Heart left ventricle (tissue), 16 donors: ENCODE data around the gene POU4F1. TPM values are rescaled to one million over a fixed set of nuclear protein-coding genes. Genes with fewer than 3 reads are reported as not detected.

ENCODE experiments used
- ATAC-seq, 4 donors: fragments of 200-7000 bp; cut with Tn5 transposase; one replicate each; pipeline ENCODE4 v1.9.1; 2020 to 2022; ENCODE audit warnings: moderate library complexity in 4 of 4, mild to moderate bottlenecking in 3 of 4, moderate number of reproducible peaks in 1 of 4
- DNase-seq, 5 donors: peaks; one replicate each; pipeline ENCODE4 v3.0.0-alpha.2; 2020
- H3K27ac ChIP-seq, 12 donors: fragments of 200-600 bp; sonication (generic) in 4 of 12; one replicate each; pipeline versions ENCODE4 v1.5.0 to v1.8.0; 2016 to 2022; ENCODE audit warnings: mild to moderate bottlenecking in 2 of 12
- H3K27me3 ChIP-seq, 9 donors: fragments of 200-600 bp; sonication (generic) in 2 of 9; one replicate each; pipeline versions ENCODE4 v1.5.1 to v1.8.0; 2016 to 2022; ENCODE audit warnings: mild to moderate bottlenecking in 3 of 9
- H3K36me3 ChIP-seq, 9 donors: fragments of 200-600 bp; sonication (generic) in 2 of 9; one replicate each; pipeline versions ENCODE4 v1.5.0 to v1.8.0; 2018 to 2022; ENCODE audit warnings: mild to moderate bottlenecking in 2 of 9
- H3K4me1 ChIP-seq, 12 donors: fragments of 200-600 bp; sonication (generic) in 4 of 12; one replicate each; pipeline versions ENCODE4 v1.5.0 to v1.8.0; 2016 to 2022; ENCODE audit warnings: mild to moderate bottlenecking in 3 of 12
- H3K4me3 ChIP-seq, 12 donors: fragments of 200-600 bp; sonication (generic) in 4 of 12; one replicate each; pipeline versions ENCODE4 v1.5.0 to v1.8.0; 2017 to 2022; ENCODE audit warnings: mild to moderate bottlenecking in 9 of 12, moderate library complexity in 4 of 12
- H3K9me3 ChIP-seq, 12 donors: fragments of 200-600 bp; sonication (generic) in 4 of 12; one replicate each; pipeline versions ENCODE4 v1.5.0 to v1.8.0; 2016 to 2022; ENCODE audit warnings: mild to moderate bottlenecking in 1 of 12
- POLR2A ChIP-seq, 2 donors: fragments of 450-650 bp; IDR thresholded peaks; one replicate each; pipeline ENCODE4 v1.6.1; 2017; ENCODE audit warnings: antibody characterized with exemption in 2 of 2, mild to moderate bottlenecking in 2 of 2, moderate library complexity in 2 of 2
- WGBS, 4 donors: extraction: QIAGEN DNeasy Blood & Tissue Kit in 2 of 4; methylation state at CpG; one replicate each; pipeline versions ENCODE4 v1.1.5 to v1.1.7; 2013 to 2018; 5-methylcytosine and 5-hydroxymethylcytosine counted together
- intact Hi-C, 10 donors: fragments of 100-400 bp; cut with DNase I; formaldehyde crosslinking; loops; one replicate each; pipeline versions ENCODE4 v1.11.1 to v1.14.2; 2022
- polyA plus RNA-seq, 2 donors: library from polyadenylated mRNA; stranded (reverse); fragments of 200-250 nt; gene quantifications; one replicate each; pipeline ENCODE4 v1.2.3, GENCODE V29; 2013
- total RNA-seq, 9 donors: library from RNA; depleted of rRNA in 2 of 9; stranded (reverse); fragments of >200 nt in 2 of 9; fragmentation: NEBNext Ultra II Directional in 3 of 9; extraction: Animal tissue kit (Norgen Biotek cat#: 25700) in 3 of 9; gene quantifications; one replicate each; pipeline versions ENCODE4 v1.1.0 to v1.2.4, GENCODE V29; 2016 to 2023
- TF ChIP-seq, protein P1 (sequence below), 12 donors: fragments of 200-600 bp; sonication (generic) in 4 of 12; IDR thresholded peaks; one replicate each; pipeline versions ENCODE4 v1.5.0 to v1.8.0; 2018 to 2022; ENCODE audit warnings: antibody characterized with exemption in 12 of 12, mild to moderate bottlenecking in 5 of 12
- donor health status: ischemic (EF 13 %, LVEDD 7.1; RV severe dilation, severe dysfunction).
- donor health status: healthy with polysubstance abuse.
- donor health status: DM: no; HTN: yes; CAD: no.
- donor health status: DM: no; HTN: no; CAD: no.
- donor health status: ischemic (EF 25% LVEDD 6.9; RV normal size, moderate dysfunction).
- donor health status: ischemic (EF 25% LVEDD 5.7; RV mildly dilated, moderate dysfunction).
- donor health status: healthy.
- donor health status: DM: yes; HTN: yes; CAD: no.
- donor health status: ischemic (EF 35%, LVEDD 5.7; RV mildly dilated, moderate dysfunction).
- donor health status: nonischemic (EF 11% LVEDD 7.7; RV severe dilation, severe dysfunction).
- donor health status: DM: yes; HTN: yes; CAD: no.
- donor health status: PGD.
- donor health status: ischemic (EF 29% LVEDD 5.4; RV normal size, mild dysfunction).
- donor health status: nonischemic (EF 23%, LVEDD 6.1; RV moderate dilation, normal function).

The POU4F1 gene
- total and polyA plus RNA-seq, 11 donors, result 0.04 TPM; not detected in 10

- H3K9me3 ChIP-seq, result no peaks in the 10 kb centered on the region
- H3K27ac ChIP-seq, result no peak overlapping the region
- WGBS, 4 donors, result 11 to 13% (median 13%) methylated on average over 13 of the region's 13 CpGs
- TF ChIP-seq, protein P1, sequence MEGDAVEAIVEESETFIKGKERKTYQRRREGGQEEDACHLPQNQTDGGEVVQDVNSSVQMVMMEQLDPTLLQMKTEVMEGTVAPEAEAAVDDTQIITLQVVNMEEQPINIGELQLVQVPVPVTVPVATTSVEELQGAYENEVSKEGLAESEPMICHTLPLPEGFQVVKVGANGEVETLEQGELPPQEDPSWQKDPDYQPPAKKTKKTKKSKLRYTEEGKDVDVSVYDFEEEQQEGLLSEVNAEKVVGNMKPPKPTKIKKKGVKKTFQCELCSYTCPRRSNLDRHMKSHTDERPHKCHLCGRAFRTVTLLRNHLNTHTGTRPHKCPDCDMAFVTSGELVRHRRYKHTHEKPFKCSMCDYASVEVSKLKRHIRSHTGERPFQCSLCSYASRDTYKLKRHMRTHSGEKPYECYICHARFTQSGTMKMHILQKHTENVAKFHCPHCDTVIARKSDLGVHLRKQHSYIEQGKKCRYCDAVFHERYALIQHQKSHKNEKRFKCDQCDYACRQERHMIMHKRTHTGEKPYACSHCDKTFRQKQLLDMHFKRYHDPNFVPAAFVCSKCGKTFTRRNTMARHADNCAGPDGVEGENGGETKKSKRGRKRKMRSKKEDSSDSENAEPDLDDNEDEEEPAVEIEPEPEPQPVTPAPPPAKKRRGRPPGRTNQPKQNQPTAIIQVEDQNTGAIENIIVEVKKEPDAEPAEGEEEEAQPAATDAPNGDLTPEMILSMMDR (IDR thresholded peaks at IDR 0.05), result no peak
- TF ChIP-seq POLR2A (IDR thresholded peaks at IDR 0.05), result no peak
- no peak overlapping the region for H3K4me3 ChIP-seq
- intact Hi-C loops, result no loop called here
- peaks cover 0 to 21% (median 9%) of the 10 kb centered on the region in 12 donors for H3K4me1 ChIP-seq
- DNase-seq, result no peak
- H3K36me3 ChIP-seq, result no peaks in the 10 kb centered on the region
- peaks cover 59 to 100% (median 99%) of the 10 kb centered on the region in 9 donors for H3K27me3 ChIP-seq
- no peak for ATAC-seq
These were observed 10.2 kb downstream of the POU4F1 start for GRCh38 chr13:78593129-78593528.

GRCh38 chr13:78592584-78592983 is 10.8 kb downstream of the POU4F1 start:
- Histone ChIP-seq H3K27ac (no peak overlapping the region), H3K36me3 (no peaks in the 10 kb centered on the region), H3K27me3 (peaks cover 59 to 100% (median 99%) of the 10 kb centered on the region in 9 donors), H3K4me1 (peaks cover 0 to 21% (median 9%) of the 10 kb centered on the region in 12 donors), H3K9me3 (no peaks in the 10 kb centered on the region), H3K4me3 (no peak overlapping the region)
- TF ChIP-seq POLR2A (IDR thresholded peaks at IDR 0.05), result no peak
- TF ChIP-seq, protein P1 (IDR thresholded peaks at IDR 0.05), result no peak
- DNase-seq (no peak), ATAC-seq (no peak)
- 8 to 12% (median 10%) methylated on average over 6 of the region's 6 CpGs for WGBS, 4 donors
- intact Hi-C loops, result no loop called here

DNA sequence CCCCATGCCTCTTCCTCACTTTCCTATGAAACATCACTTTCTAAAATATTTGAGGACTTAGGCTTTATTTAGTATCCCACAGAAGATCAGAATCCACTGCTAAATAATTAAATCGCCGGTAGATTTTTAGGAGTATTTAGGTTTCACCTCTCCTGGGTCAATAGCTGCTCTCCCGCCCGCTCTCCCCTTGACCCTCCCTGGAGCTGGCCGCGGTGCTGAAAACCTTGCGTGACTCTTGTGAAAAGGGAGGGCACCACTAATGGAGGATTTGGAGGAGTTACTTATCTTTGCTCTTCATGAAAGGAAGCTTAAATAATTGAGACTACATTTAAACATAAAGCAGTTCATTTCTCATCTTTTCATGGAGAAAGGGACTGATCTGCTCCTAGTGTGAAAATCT is 14.1 kb downstream of the POU4F1 start:
- peak in 2 of 5 donors; percentile 40 to 71 for DNase-seq
- Histone ChIP-seq H3K9me3 (no peaks in the 10 kb centered on the region), H3K36me3 (no peaks in the 10 kb centered on the region), H3K4me3 (no peak overlapping the region), H3K27ac (no peak overlapping the region), H3K27me3 (peaks cover 37 to 100% (median 89%) of the 10 kb centered on the region in 9 donors), H3K4me1 (no peaks in the 10 kb centered on the region)
- TF ChIP-seq, protein P1 (IDR thresholded peaks at IDR 0.05), result no peak
- TF ChIP-seq POLR2A (IDR thresholded peaks at IDR 0.05), result no peak
- ATAC-seq, result no peak
- intact Hi-C loops, result no loop called here
- WGBS, 4 donors, result 2 to 11% (median 6%) methylated on average over 7 of the region's 7 CpGs

- Histone ChIP-seq H3K27me3 (peaks cover 19 to 97% (median 70%) of the 10 kb centered on the region in 9 donors), H3K36me3 (no peaks in the 10 kb centered on the region), H3K4me3 (no peak overlapping the region), H3K9me3 (no peaks in the 10 kb centered on the region), H3K4me1 (no peaks in the 10 kb centered on the region), H3K27ac (no peak overlapping the region)
- 9 to 19% (median 13%) methylated on average over 16 to 18 of the region's 18 CpGs for WGBS, 4 donors
- intact Hi-C loops, result no loop called here
- ATAC-seq (no peak), DNase-seq (no peak)
- no peak for TF ChIP-seq POLR2A (IDR thresholded peaks at IDR 0.05)
- TF ChIP-seq, protein P1 (IDR thresholded peaks at IDR 0.05), result no peak
These were observed 16.0 kb downstream of the POU4F1 start for GRCh38 chr13:78587395-78587794.
